BLaER1 (cell line): ENCODE results near the gene TSC22D4.
"Not testable (repeated sequence)": the region's sequence is repeated elsewhere in the genome, so short reads cannot be mapped to it uniquely, and the experiment has no call there.

Experiments
- H3K27ac ChIP-seq: shearing (Covaris generic); formaldehyde crosslinking; 2 replicates; pipeline ENCODE4 v1.8.1; 2022
- H3K27me3 ChIP-seq: shearing (Covaris generic); formaldehyde crosslinking; 2 replicates; pipeline ENCODE4 v1.8.1; 2022
- H3K36me3 ChIP-seq: shearing (Covaris generic); formaldehyde crosslinking; 2 replicates; pipeline ENCODE4 v1.8.1; 2022
- H3K4me1 ChIP-seq: shearing (Covaris generic); formaldehyde crosslinking; 2 replicates; pipeline ENCODE4 v1.8.1; 2022
- H3K4me2 ChIP-seq: shearing (Covaris generic); formaldehyde crosslinking; 2 replicates; pipeline ENCODE4 v1.8.1; 2022
- H3K4me3 ChIP-seq: shearing (Covaris generic); formaldehyde crosslinking; 2 replicates; pipeline ENCODE4 v1.8.1; 2022
- H3K9ac ChIP-seq: shearing (Covaris generic); formaldehyde crosslinking; 2 replicates; pipeline ENCODE4 v1.8.1; 2022
- H3K9me3 ChIP-seq: shearing (Covaris generic); formaldehyde crosslinking; 2 replicates; pipeline ENCODE4 v1.8.1; 2022
- H4K20me1 ChIP-seq: shearing (Covaris generic); formaldehyde crosslinking; 2 replicates; pipeline ENCODE4 v1.8.1; 2022
- Cebpa-rat ChIP-seq: shearing (Covaris generic); IDR thresholded peaks from 2 replicates; pipeline ENCODE4 v1.8.1; 2022

TSC22D4 gene

DNA sequence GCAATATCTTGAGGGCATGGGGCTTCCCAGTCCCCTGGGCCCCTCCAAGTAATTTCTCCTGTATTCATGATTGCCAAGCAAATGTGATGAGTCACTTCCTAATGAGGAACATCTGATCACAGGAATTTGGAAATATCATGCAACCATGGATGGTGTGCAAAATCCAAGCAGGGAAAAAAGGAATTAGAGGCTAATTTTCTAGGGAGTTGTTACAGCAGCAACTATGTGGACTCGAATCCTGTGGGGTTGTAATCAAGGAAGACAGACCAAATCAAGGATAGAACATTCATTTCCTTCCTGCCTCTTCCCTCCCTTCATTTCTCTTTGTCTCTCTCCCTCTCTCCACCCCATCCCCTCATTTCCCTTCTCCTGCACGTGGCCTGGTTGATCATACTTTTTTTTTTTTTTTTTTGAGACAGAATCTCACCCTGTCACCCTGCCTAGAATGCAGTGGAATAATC lies 36.1 kb upstream of the TSC22D4 start:
- H3K36me3 ChIP-seq = no peaks in the 10 kb centered on the region
- no peak overlapping the region for H3K9ac ChIP-seq
- H3K4me2 ChIP-seq = peak overlapping the region; percentile 33
- peaks cover 22% of the 10 kb centered on the region for H3K4me1 ChIP-seq
- H4K20me1 ChIP-seq = no peaks in the 10 kb centered on the region
- H3K9me3 ChIP-seq = no peaks in the 10 kb centered on the region
- H3K4me3 ChIP-seq = no peak overlapping the region
- no peak for TF ChIP-seq Cebpa-rat
- no peak overlapping the region for H3K27ac ChIP-seq
- no peaks in the 10 kb centered on the region for H3K27me3 ChIP-seq

GRCh38 chr7:100513212-100513810 lies 34.3 kb upstream of the TSC22D4 start:
- H3K4me2 ChIP-seq = no peak overlapping the region
- no peaks in the 10 kb centered on the region for H4K20me1 ChIP-seq
- no peak overlapping the region for H3K9ac ChIP-seq
- no peak for TF ChIP-seq Cebpa-rat
- no peak overlapping the region for H3K27ac ChIP-seq
- peaks cover 22% of the 10 kb centered on the region for H3K4me1 ChIP-seq
- H3K27me3 ChIP-seq = no peaks in the 10 kb centered on the region
- no peak overlapping the region for H3K4me3 ChIP-seq
- no peaks in the 10 kb centered on the region for H3K36me3 ChIP-seq
- no peaks in the 10 kb centered on the region for H3K9me3 ChIP-seq

DNA sequence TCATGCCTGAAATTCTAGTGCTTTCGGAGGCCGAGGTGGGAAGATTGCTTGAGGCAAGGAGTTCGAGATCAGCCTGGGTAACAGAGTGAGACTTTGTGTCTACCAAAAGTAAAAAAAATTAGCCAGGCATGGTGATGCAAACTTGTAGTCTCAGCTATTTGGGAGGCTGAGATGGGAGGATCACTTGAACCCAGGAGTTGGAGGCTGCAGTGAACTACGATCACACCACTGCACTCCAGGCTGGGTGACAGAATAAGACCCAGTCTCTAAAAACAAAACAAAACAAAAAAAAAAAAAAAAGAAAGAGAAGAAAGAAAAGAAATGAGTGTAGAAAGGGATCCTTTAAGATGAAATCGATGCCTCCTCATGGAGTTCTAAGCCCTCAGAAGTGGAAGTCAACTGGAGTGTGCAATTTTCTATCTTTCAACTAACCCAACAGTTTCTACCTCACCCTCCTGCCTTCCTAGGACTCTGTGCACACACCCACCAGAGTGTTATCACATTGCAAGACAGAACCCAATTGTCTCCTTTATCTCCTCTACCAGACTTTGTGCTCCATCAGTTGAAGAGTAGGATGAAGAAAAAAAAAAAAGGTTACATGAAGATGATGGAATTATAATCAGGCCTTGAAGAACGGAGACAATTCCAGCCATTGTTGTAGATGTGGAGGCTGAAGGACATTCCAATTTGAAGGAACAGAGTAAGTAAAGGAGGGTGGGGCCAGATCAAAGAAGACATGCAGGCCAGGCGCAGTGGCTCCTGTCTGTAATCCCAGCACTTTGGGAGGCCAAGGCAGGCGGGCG lies 31.6 kb upstream of the TSC22D4 start:
- no peak overlapping the region for H3K4me2 ChIP-seq
- TF ChIP-seq Cebpa-rat = no peak
- no peaks in the 10 kb centered on the region for H4K20me1 ChIP-seq

DNA sequence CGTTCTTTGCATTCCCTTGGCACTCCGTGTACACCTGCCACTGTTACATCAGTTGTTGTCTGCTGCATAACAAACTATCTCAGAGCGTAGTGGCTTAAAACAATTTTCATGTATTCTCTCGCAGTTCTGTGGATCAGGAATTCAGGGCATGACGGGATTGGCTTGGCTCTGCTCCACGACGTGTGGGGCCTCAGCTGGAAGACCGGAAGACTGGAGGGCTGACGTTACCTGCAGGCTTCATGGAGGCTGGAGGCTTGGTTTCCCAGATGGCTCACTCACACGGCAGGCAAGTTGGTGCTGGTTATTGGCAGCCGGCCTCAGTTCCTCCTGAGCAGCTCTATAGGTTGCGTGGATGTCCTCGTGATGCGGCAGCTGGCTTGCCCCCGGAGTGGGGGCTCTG lies 30.2 kb upstream of the TSC22D4 start:
- Histone ChIP-seq H3K9ac (no peak overlapping the region), H3K36me3 (no peaks in the 10 kb centered on the region), H3K4me1 (no peaks in the 10 kb centered on the region), H3K9me3 (no peaks in the 10 kb centered on the region), H3K27me3 (no peaks in the 10 kb centered on the region), H3K27ac (no peak overlapping the region), H3K4me3 (no peak overlapping the region), H3K4me2 (no peak overlapping the region), H4K20me1 (no peaks in the 10 kb centered on the region)
- no peak for TF ChIP-seq Cebpa-rat

More for the DNA sequence above, 31.6 kb upstream of the TSC22D4 start:
- Histone ChIP-seq H3K4me3 (no peak overlapping the region), H3K36me3 (no peaks in the 10 kb centered on the region), H3K27me3 (no peaks in the 10 kb centered on the region), H3K4me1 (peaks cover 8% of the 10 kb centered on the region), H3K9ac (no peak overlapping the region), H3K9me3 (no peaks in the 10 kb centered on the region), H3K27ac (no peak overlapping the region)

DNA sequence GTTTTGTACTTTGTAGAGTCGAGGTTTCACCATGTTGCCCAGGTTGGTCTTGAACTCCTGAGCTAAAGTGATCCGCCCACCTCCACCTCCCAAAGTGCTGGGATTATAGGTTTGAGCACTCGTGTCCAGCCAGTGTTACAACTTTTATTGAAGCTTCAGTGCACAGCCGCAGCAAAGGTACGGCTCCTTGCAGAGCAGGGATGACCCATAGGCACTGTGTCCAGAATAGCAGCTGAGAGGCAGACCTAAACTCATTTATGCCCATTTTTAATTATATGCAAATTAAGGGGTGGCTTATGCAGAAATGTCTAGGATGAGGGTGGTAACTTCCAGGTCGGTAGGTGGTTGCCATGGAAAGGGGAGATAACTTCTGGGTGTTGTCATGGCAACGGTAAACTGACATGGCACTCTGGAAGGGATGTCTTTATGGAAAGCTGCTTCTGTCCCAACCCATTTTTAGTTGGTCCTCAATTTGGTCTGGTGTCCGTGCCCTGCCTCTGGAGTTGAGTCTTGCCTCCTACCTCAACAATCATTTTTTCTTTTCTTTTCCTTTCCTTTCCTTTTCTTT lies 27.4 kb upstream of the TSC22D4 start:
- Histone ChIP-seq H3K27me3 (no peaks in the 10 kb centered on the region), H4K20me1 (no peaks in the 10 kb centered on the region), H3K4me3 (no peak overlapping the region), H3K36me3 (no peaks in the 10 kb centered on the region), H3K27ac (no peak overlapping the region), H3K9ac (no peak overlapping the region), H3K4me2 (no peak overlapping the region), H3K9me3 (no peaks in the 10 kb centered on the region), H3K4me1 (no peaks in the 10 kb centered on the region)
- TF ChIP-seq Cebpa-rat = no peak

DNA sequence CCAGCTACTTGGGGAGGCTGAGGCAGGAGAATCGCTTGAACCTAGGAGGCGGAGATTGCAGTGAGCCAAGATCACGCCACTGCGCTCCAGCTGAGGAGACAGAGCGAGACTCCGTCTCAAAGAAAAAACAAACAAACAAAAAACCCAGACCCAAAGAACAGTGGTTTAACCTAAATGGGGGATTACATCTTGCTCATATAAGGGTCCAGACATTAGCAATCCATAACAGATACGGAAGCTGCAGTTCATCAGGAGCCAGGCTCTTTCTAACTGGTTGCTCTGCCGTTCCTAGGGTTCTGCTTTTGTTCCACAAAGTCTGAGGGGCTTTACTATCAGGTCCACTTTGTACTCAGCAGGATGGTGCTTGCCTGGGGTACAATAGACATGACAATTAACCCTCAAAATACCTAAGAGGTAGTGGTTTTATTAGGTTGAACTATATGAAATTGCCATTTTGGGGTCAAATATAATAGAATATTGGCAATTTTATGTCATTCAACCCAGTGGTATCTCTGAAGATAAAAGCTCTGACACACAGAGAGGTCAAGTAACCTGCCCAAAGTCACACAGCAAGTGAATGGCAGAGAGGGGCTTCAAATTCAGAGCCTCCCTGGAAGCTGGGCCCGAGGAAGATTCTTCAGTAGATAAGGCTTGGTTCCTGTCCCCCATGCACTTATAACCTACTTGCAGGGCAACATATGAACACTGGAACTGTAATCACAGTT lies 26.0 kb upstream of the TSC22D4 start:
- no peak overlapping the region for H3K27ac ChIP-seq
- H3K4me2 ChIP-seq = no peak overlapping the region

DNA sequence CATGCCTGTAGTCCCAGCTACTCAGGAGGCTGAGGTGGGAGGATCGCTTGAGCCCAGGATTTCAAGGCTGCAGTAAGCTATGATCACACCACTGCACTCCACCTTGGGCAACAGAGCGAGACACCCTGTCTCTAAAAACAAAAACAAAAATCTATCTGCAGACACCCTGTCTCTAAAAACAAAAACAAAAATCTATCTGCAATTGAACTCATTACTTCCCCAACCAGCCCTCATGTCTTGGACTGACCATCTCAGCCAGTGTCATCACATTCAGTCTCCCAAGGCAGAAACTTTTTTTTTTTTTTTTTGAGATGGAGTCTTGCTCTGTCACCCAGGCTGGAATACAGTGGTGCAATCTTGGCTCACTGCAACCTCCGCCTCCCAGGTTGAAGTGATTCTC lies 25.0 kb upstream of the TSC22D4 start:
- not testable (repeated sequence) for H3K4me3 ChIP-seq, H3K4me1 ChIP-seq, H3K27ac ChIP-seq, H3K27me3 ChIP-seq, H3K9ac ChIP-seq, H3K9me3 ChIP-seq, H4K20me1 ChIP-seq, H3K4me2 ChIP-seq, H3K36me3 ChIP-seq

More for the DNA sequence above, 26.0 kb upstream of the TSC22D4 start:
- H3K4me3 ChIP-seq = no peak overlapping the region
- H3K4me1 ChIP-seq = no peaks in the 10 kb centered on the region
- no peaks in the 10 kb centered on the region for H3K9me3 ChIP-seq
- H3K36me3 ChIP-seq = no peaks in the 10 kb centered on the region
- no peaks in the 10 kb centered on the region for H4K20me1 ChIP-seq
- H3K27me3 ChIP-seq = no peaks in the 10 kb centered on the region
- H3K9ac ChIP-seq = no peak overlapping the region
- no peak for TF ChIP-seq Cebpa-rat

DNA sequence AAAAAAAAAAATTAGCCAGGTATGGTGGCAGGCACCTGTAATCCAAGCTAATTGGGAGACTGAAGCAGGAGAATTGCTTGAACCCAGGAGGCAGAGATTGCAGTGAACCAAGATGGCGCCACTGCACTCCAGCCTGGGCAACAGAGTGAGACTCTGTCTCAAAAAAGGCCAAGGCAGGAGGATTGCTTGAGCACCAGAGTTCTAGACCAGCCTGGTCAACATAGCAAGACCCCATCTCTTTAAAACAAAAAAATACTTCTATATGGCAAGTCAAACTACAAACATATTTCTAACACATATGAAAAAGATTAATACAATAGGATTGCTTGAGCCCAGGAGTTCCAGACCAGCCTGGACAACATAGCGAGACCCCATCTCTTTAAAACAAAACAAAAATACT lies 21.7 kb upstream of the TSC22D4 start:
- H3K27me3 ChIP-seq, H3K4me1 ChIP-seq: not testable (repeated sequence)

DNA sequence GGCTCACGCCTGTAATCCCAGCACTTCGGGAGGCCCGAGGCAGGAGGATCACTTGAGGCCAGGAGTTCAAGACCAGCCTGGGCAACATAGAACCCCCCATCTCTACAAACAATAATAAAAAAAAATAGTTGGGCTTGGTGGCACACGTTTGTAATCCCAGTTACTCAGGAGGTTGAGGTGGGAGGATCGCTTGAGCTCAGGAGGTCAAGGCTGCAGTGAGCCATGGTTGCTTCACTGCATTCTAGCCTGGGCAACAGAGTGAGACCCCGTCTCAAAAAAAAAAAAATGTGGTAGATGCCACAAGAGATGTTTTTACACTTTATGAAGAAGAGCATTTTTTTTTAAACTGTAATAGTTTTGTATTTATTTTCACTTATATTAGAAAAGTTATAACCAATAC lies 17.5 kb upstream of the TSC22D4 start:
- Histone ChIP-seq H3K27ac (no peak overlapping the region), H3K27me3 (peaks cover 9% of the 10 kb centered on the region; the same call in 1 of the 2 replicates), H3K4me1 (peaks cover 24% of the 10 kb centered on the region), H3K36me3 (no peaks in the 10 kb centered on the region), H3K9me3 (no peaks in the 10 kb centered on the region), H3K9ac (no peak overlapping the region), H3K4me3 (no peak overlapping the region), H4K20me1 (no peaks in the 10 kb centered on the region), H3K4me2 (no peak overlapping the region)
- TF ChIP-seq Cebpa-rat = no peak

More for the DNA sequence above, 21.7 kb upstream of the TSC22D4 start:
- not testable (repeated sequence) for H4K20me1 ChIP-seq, H3K27ac ChIP-seq, H3K9ac ChIP-seq, H3K9me3 ChIP-seq, H3K4me3 ChIP-seq, H3K4me2 ChIP-seq, H3K36me3 ChIP-seq
